22Rv1 (cell line): Measurements from ENCODE around the gene CFAP57.

Experiments used
- CTCF ChIP-seq: fragments of 450-650 bp; IDR thresholded peaks from 2 replicates; pipeline ENCODE4 v1.5.1; 2017; ENCODE audit warnings: mild to moderate bottlenecking
- ZFX ChIP-seq: fragments of 450-650 bp; IDR thresholded peaks from 2 replicates; pipeline ENCODE4 v1.6.1; 2017; ENCODE audit warnings: antibody characterized with exemption, borderline replicate concordance

- TF ChIP-seq CTCF = no peak
- no peak for TF ChIP-seq ZFX
Observed at GRCh38 chr1:43214501-43215444, 42.6 kb downstream of the CFAP57 start.
